ENCODE results near the gene USP24. TPM values are rescaled to one million over a fixed set of nuclear protein-coding genes. Genes with fewer than 3 reads are reported as not detected.

Gene USP24
- total RNA-seq, 1 donor from 2014 or later = 50.5 TPM

- Histone ChIP-seq H3K79me2 (ENCODE audit: low read depth) (no peaks in the 10 kb centered on the region), H3K4me2 (no peak overlapping the region), H3K4me1 (no peaks in the 10 kb centered on the region), H3K4me3 (no peak overlapping the region), H3K9ac (no peak overlapping the region), H3F3A (ENCODE audit: low read depth) (no peaks in the 10 kb centered on the region), H3K27ac (no peak overlapping the region), H3K9me3 (ENCODE audit: low read depth) (no peaks in the 10 kb centered on the region), H3K36me3 (no peaks in the 10 kb centered on the region), H4K20me1 (ENCODE audit: low read depth) (no peaks in the 10 kb centered on the region), H3K27me3 (no peaks in the 10 kb centered on the region), H2AFZ (replicated peaks) (no peak overlapping the region)
- peaks cover 4% of the 10 kb centered on the region for H3K27me3 Mint-ChIP-seq (ENCODE audit: insufficient read depth, low read depth)
- peaks cover 3% of the 10 kb centered on the region for H3K36me3 Mint-ChIP-seq
- peak overlapping the region; percentile 85 for H3K27ac Mint-ChIP-seq
- no peak for DNase-seq (ENCODE audit: low spot score)
- H3K9me3 Mint-ChIP-seq = no peaks in the 10 kb centered on the region
- H3K4me1 Mint-ChIP-seq = peaks cover 8% of the 10 kb centered on the region
- TF ChIP-seq EZH2phosphoT487 (IDR thresholded peaks at IDR 0.05) (no peak), EZH2 (IDR thresholded peaks at IDR 0.05) (no peak)
- TF ChIP-seq, protein P1, sequence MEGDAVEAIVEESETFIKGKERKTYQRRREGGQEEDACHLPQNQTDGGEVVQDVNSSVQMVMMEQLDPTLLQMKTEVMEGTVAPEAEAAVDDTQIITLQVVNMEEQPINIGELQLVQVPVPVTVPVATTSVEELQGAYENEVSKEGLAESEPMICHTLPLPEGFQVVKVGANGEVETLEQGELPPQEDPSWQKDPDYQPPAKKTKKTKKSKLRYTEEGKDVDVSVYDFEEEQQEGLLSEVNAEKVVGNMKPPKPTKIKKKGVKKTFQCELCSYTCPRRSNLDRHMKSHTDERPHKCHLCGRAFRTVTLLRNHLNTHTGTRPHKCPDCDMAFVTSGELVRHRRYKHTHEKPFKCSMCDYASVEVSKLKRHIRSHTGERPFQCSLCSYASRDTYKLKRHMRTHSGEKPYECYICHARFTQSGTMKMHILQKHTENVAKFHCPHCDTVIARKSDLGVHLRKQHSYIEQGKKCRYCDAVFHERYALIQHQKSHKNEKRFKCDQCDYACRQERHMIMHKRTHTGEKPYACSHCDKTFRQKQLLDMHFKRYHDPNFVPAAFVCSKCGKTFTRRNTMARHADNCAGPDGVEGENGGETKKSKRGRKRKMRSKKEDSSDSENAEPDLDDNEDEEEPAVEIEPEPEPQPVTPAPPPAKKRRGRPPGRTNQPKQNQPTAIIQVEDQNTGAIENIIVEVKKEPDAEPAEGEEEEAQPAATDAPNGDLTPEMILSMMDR (IDR thresholded peaks at IDR 0.05) = no peak
- no peak overlapping the region for H3K4me3 Mint-ChIP-seq
These were observed 153.3 kb downstream of the USP24 start for GRCh38 chr1:55061706-55062321.

GRCh38 chr1:55061000-55061705 is 154.0 kb downstream of the USP24 start:
- H3K36me3 ChIP-seq = no peaks in the 10 kb centered on the region
- Mint-ChIP-seq H3K9me3 (no peaks in the 10 kb centered on the region), H3K36me3 (no peaks in the 10 kb centered on the region), H3K27ac (no peak overlapping the region), H3K4me3 (no peak overlapping the region), H3K4me1 (peaks cover 8% of the 10 kb centered on the region), H3K27me3 (ENCODE audit: insufficient read depth, low read depth) (peaks cover 4% of the 10 kb centered on the region)
- H4K20me1 ChIP-seq (ENCODE audit: low read depth) = no peaks in the 10 kb centered on the region
- no peaks in the 10 kb centered on the region for H3K9me3 ChIP-seq (ENCODE audit: low read depth)
- no peak overlapping the region for H2AFZ ChIP-seq (replicated peaks)
- H3K4me2 ChIP-seq = no peak overlapping the region
- H3K27ac ChIP-seq = no peak overlapping the region
- no peak for TF ChIP-seq EZH2phosphoT487 (IDR thresholded peaks at IDR 0.05)
- TF ChIP-seq, protein P1 (IDR thresholded peaks at IDR 0.05) = no peak
- no peak for TF ChIP-seq EZH2 (IDR thresholded peaks at IDR 0.05)
- no peaks in the 10 kb centered on the region for H3F3A ChIP-seq (ENCODE audit: low read depth)
- no peaks in the 10 kb centered on the region for H3K4me1 ChIP-seq
- no peaks in the 10 kb centered on the region for H3K27me3 ChIP-seq
- H3K79me2 ChIP-seq (ENCODE audit: low read depth) = no peaks in the 10 kb centered on the region
- no peak for DNase-seq (ENCODE audit: low spot score)
- no peak overlapping the region for H3K9ac ChIP-seq
- no peak overlapping the region for H3K4me3 ChIP-seq

GRCh38 chr1:55060133-55060999 is 154.8 kb downstream of the USP24 start:
- no peaks in the 10 kb centered on the region for H3F3A ChIP-seq (ENCODE audit: low read depth)
- H3K27ac ChIP-seq = no peak overlapping the region
- no peak overlapping the region for H3K4me2 ChIP-seq
- H3K9me3 ChIP-seq (ENCODE audit: low read depth) = no peaks in the 10 kb centered on the region
- Mint-ChIP-seq H3K36me3 (no peaks in the 10 kb centered on the region), H3K4me3 (no peak overlapping the region), H3K4me1 (peaks cover 10% of the 10 kb centered on the region), H3K27ac (no peak overlapping the region), H3K27me3 (ENCODE audit: insufficient read depth, low read depth) (peaks cover 5% of the 10 kb centered on the region), H3K9me3 (no peaks in the 10 kb centered on the region)
- H3K9ac ChIP-seq = no peak overlapping the region
- TF ChIP-seq EZH2 (IDR thresholded peaks at IDR 0.05) (no peak), EZH2phosphoT487 (IDR thresholded peaks at IDR 0.05) (no peak)
- TF ChIP-seq, protein P1 (IDR thresholded peaks at IDR 0.05) = no peak
- no peak overlapping the region for H3K4me3 ChIP-seq
- H3K36me3 ChIP-seq = no peaks in the 10 kb centered on the region
- no peak overlapping the region for H2AFZ ChIP-seq (replicated peaks)
- no peaks in the 10 kb centered on the region for H3K27me3 ChIP-seq
- no peak for DNase-seq (ENCODE audit: low spot score)
- H4K20me1 ChIP-seq (ENCODE audit: low read depth) = no peaks in the 10 kb centered on the region
- no peaks in the 10 kb centered on the region for H3K79me2 ChIP-seq (ENCODE audit: low read depth)
- H3K4me1 ChIP-seq = no peaks in the 10 kb centered on the region
